GM18870 (cell line): Measurements from ENCODE around the gene SESTD1.
"Not testable (repeated sequence)": the region's sequence is repeated elsewhere in the genome, so short reads cannot be mapped to it uniquely, and the experiment has no call there.

ENCODE experiments used
- ATAC-seq: cut with Tn5 transposase; IDR thresholded peaks from one replicate; pipeline ENCODE4 v1.9.1; 2021; ENCODE audit warnings: moderate library complexity; ENCODE audit not compliant: unreplicated experiment

The SESTD1 gene

GRCh38 chr2:179268277-179268925 lies 3.8 kb upstream of the SESTD1 start:
- ATAC-seq = peak; percentile 85

GRCh38 chr2:179266271-179266670 lies 1.6 kb upstream of the SESTD1 start:
- no peak for ATAC-seq

- no peak for ATAC-seq
These were observed 464 bp upstream of the SESTD1 start for GRCh38 chr2:179265082-179265510.

DNA sequence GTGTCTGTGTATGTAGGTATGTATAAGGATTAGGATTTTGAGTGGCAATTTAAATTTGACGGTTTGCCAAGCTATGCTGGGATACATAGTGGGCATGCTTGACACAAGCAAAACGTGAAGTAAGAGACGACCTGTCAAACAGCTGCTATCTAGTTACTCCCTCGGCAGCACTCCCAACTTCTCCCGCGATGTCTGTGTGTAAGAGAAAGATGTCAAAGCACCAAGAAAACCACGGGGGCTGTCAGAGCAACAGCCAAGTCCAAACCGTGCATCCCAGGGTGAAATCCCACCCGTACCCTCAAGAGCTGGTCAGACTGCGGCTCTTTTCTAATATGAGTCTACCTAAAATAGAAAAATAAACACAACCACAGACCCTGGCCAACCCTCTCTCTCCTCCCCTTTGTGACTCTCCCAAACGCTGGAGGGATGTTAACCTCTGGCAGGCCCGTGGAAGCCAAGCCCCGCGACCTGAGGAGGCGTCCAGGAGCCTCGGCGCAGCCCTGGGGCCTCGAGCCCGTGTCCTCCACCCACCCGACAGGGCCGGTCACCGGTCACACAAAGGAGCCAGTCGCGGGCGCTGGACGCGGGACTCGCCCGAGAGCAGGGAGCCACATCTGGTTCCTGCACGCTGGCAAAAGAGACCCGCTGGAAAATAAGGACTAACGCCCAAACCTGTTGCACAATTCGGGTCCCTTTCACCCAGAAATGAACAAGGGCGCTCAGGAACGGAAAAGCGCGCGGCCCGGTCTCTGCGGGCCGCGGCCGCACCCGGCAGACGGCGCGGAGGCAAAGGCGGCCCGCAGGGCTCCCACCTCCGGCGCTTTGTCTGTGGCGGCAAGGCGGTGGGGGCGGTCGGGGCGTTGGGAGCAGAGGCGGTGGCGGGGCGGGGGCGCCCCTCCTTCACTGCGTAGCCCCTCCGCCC lies 925 bp downstream of the SESTD1 start:
- ATAC-seq = no peak

- ATAC-seq = no peak
These were observed 1.6 kb downstream of the SESTD1 start for GRCh38 chr2:179263015-179263414.

DNA sequence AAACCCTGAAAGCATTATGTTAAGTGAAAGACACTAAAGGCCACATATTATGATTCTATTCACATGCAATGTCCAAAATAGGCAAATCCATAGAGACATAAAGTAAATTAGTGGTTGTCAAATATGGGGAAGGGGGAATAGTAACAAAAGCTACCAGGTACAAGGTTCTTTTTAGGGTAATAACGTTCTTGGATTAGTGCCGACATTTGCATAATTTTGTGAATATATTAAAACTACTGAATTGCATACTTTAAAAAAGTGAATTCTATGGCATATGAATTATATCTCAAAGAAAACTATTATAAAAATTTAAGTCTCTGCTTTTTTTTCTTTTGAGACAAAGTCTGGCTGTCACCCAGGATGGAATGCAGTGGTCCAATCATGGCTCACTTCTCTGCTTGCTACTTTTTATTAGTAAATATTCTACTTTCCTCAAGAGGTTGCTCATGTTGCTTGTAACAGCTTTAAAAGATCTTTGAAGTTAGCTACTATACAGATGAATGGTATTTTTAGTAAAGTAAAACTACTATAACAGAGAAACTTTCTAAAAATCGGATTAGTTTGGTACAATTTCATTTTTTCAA lies 2.5 kb downstream of the SESTD1 start:
- ATAC-seq = no peak

- ATAC-seq = no peak
These were observed 3.3 kb downstream of the SESTD1 start for GRCh38 chr2:179261151-179261825.

DNA sequence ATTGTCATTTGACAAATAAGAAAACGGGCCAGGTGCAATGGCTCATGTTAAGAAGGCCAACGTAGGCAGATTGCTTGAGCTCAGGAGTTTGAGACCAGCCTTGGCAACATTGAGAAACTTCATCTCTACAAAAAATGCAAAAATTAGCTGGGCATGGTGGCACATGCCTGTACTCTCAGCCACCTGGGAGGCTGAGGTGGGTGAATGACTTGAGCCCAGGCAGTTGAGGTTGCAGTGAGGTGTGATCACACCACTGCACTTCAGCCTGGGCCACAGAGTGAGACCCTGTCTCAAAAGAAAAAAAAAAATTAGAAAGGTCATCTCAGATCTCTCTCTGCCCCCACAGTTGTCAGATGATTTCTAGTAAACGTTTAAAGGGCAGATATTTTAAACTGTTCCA lies 4.4 kb downstream of the SESTD1 start:
- no peak for ATAC-seq

- ATAC-seq = peak; percentile 53
These were observed 9.5 kb downstream of the SESTD1 start for GRCh38 chr2:179255129-179255528.

GRCh38 chr2:179253226-179253625 lies 11.4 kb downstream of the SESTD1 start:
- peak; percentile 57 for ATAC-seq

- ATAC-seq = no peak
These were observed 12.2 kb downstream of the SESTD1 start for GRCh38 chr2:179252423-179252822.

DNA sequence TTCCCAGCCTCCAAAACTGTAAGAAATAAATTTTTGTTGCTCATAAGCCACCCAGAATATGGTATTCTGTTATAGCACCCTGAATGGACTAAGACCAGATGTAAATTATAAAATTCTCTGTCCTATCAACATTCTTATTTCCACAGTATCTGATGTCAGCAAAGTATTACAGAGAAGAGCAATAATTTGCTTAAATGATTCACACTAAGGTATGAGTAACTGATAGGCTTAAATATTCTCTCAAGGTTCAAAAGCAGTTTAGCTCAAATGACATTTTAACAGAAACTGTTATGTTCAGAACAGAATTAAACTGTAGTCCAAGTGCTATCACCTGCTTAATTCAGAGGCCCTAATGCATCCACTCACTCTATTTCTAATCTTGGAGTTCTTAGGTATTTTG lies 12.8 kb downstream of the SESTD1 start:
- no peak for ATAC-seq

- ATAC-seq = no peak
These were observed 13.7 kb downstream of the SESTD1 start for GRCh38 chr2:179250848-179251504.

DNA sequence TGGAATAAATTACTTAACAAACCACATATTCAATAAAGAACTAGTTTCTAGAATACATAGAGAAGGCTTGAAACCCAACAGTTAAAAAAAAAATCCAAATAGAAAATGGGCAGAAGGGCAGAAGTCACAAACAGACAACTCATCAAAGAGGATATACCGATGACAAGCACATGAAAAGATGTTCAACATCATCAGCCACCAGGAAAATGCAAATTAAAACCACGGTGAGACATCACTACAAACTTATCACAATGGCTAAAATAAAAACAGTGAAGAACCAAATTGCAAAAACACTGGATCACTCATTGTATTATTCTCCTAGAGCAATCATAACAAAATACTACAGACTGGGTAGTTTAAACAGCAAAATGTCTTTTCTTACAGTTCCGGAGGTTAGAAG lies 14.5 kb downstream of the SESTD1 start:
- no peak for ATAC-seq

GRCh38 chr2:179248024-179248348 lies 16.6 kb downstream of the SESTD1 start:
- peak; percentile 14 for ATAC-seq

DNA sequence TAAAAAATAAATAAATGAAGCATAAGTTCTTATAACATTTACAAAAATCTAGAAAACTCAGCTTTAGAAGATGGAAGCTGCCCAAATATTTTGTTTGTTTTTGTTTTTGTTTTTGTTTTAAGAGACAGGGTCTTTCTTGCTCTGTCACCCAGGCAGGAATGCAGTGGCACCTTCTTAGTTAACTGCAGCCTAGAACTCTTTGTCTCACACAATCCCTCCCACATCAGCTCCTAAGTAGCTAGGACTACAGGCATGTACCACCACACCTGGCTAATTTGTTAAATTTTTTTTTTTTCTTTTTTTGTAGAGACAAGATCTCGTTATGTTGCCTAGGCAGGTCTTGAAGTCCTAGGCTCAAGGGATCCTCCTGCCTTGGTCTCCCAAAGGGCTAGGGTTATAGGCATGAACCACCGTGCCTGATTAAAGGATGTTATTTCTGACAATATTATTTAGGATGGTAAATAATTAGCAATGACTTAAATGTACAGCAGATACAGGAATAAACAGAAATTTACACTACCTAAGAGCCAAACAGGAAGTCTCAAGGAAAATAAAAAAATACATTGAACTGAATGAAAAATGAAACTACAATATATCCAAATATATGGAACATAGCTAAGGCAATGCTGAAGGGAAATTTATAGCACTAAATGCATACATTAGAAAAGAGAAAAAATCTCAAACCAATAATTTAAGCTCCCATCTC lies 17.2 kb downstream of the SESTD1 start:
- peak; percentile 46 for ATAC-seq

GRCh38 chr2:179245843-179246242 lies 18.8 kb downstream of the SESTD1 start:
- not testable (repeated sequence) for ATAC-seq

DNA sequence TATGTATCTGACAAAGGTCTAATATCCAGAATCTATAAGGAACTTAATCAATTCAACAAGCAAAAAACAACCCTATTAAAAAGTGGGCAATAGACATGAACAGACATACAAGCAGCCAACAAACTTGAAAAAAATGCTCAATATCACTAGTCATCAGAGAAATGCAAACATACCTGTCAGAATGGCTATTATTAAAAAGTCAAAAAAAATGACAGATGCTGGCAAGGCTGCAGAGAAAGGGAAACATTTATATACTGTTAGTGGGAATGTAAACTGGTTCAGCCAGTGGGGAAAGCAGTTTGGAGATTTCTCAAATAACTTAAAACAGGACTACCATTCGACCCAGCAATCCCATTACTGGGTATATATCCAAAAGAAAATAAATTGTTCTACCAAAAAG lies 21.6 kb downstream of the SESTD1 start:
- no peak for ATAC-seq

GRCh38 chr2:179240481-179241451 lies 23.9 kb downstream of the SESTD1 start:
- no peak for ATAC-seq
